Measurements from ENCODE around the gene BASP1. TPM values are rescaled to one million over a fixed set of nuclear protein-coding genes. Genes with fewer than 3 reads are reported as not detected.

BASP1 gene
- total and polyA plus RNA-seq, 2 donors (not counting 1 experiment from before 2014, with no cell fraction given) = 53.0 to 66.4 TPM

GRCh38 chr5:17308326-17309065, 91.1 kb downstream of the BASP1 start:
- no peak for ATAC-seq (ENCODE audit: low read depth)
- H3K4me3 ChIP-seq (ENCODE audit: control extremely low read depth in 1 of 5, extremely low read depth in 1 of 5, insufficient read depth in 1 of 5, low read depth in 2 of 5, low read length in 4 of 5) = no peak overlapping the region
- DNase-seq = no peak

More at GRCh38 chr5:17308326-17309065, 91.1 kb downstream of the BASP1 start:
- Histone ChIP-seq H3K9me3 (ENCODE audit: control extremely low read depth in 1 of 3, control insufficient read depth in 2 of 3, insufficient read depth in 1 of 3, low read length in 2 of 3) (peaks cover 0 to 7% (median 0%) of the 10 kb centered on the region in 3 donors), H2AFZ (ENCODE audit: insufficient read depth, low read depth, low read length, poor library complexity, severe bottlenecking) (no peak overlapping the region), H3K4me2 (replicated peaks; ENCODE audit: low read depth, low read length, poor library complexity, severe bottlenecking) (no peak overlapping the region), H4K20me1 (ENCODE audit: control insufficient read depth, insufficient read depth, low read length, poor library complexity, severe bottlenecking) (no peaks in the 10 kb centered on the region), H3K9ac (ENCODE audit: low read length) (no peak overlapping the region), H3K79me2 (ENCODE audit: control insufficient read depth, insufficient read depth, low read length) (no peaks in the 10 kb centered on the region), H3K4me1 (ENCODE audit: control insufficient read depth in 2 of 2, insufficient read depth in 2 of 2, low read length in 2 of 2) (no peaks in the 10 kb centered on the region), H3K36me3 (replicated peaks in 1 of 2; ENCODE audit: control extremely low read depth in 1 of 2, control insufficient read depth in 1 of 2, extremely low read depth in 1 of 2, insufficient read depth in 2 of 2, low read length in 1 of 2) (no peaks in the 10 kb centered on the region), H3K27ac (ENCODE audit: low read length in 2 of 2) (no peak overlapping the region), H3K27me3 (replicated peaks in 1 of 4; ENCODE audit: control extremely low read depth in 1 of 4, control insufficient read depth in 3 of 4, insufficient read depth in 4 of 4, low read length in 3 of 4) (no peaks in the 10 kb centered on the region)
- Mint-ChIP-seq H3K27ac (no peak overlapping the region), H3K27me3 (no peaks in the 10 kb centered on the region), H3K4me3 (no peak overlapping the region), H3K4me1 (no peaks in the 10 kb centered on the region), H3K9me3 (ENCODE audit: insufficient read depth) (no peaks in the 10 kb centered on the region)
- 98% methylated on average over 9 of the region's 9 CpGs for WGBS (ENCODE audit: insufficient coverage)
- no peak for TF ChIP-seq CTCF (IDR thresholded peaks at IDR 0.05)
- TF ChIP-seq EZH2 (IDR thresholded peaks at IDR 0.05; ENCODE audit: borderline replicate concordance, insufficient read depth, low read depth, low read length, poor library complexity, severe bottlenecking) = no peak
- ChIA-PET POLR2A (no interaction called here), CTCF (no interaction called here)
- intact Hi-C loops (cut with micrococcal nuclease) = no loop called here

Data from B cell (primary cell).